ENCODE results near the gene IKZF4.
A peak's percentile ranks its signal among the peaks of the same experiment; 100 is the strongest.
"Not testable (repeated sequence)": the region's sequence is repeated elsewhere in the genome, so short reads cannot be mapped to it uniquely, and the experiment has no call there.

The IKZF4 gene

DNA sequence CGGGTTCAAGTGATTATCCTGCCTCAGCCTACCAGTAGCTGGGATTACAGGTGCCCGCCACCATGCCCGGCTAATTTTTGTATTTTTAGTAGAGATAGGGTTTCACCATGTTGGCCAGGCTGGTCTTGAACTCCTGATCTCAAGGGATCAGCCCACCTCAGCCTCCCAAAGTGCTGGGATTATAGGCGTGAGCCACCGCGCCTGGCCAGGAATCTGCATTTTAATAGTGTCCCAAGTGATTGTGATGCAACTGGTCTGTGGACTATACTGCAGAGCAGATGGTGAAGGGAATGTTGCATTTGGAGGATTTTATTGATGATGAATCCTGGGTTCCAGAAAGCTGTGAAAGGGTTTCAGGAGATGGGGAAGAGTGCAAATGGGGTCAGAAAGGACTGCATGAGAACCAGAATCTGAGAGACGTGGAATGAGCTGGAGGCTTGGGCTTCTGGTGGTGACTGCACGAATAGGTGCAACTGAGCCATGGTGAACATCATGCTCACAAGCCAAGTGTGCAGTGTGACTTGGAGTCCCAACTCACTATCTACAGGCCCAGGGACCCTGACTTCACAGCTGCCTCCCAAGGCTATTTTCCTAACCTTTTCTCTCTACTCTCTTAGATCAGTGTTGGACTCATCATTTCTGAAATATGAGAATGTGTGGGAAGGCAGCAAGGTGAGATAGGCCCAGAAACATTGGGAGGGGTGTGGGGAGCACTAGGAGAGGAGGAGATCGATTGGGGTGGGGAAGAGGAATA is 25.4 kb downstream of the IKZF4 start:
- no peak for TF ChIP-seq EZH2phosphoT487 (IDR thresholded peaks at IDR 0.05; ENCODE audit: borderline replicate concordance, low read length)
- TF ChIP-seq CTCF (IDR thresholded peaks at IDR 0.05; ENCODE audit: low read depth, low read length, poor library complexity, severe bottlenecking): no peak
- H3K9me2 ChIP-seq (replicated peaks; ENCODE audit: control insufficient read depth, low read length): no peaks in the 10 kb centered on the region
- no peak overlapping the region for H3K4me3 ChIP-seq (ENCODE audit: low read length)
- peak overlapping the region; percentile 44 for H3K4me2 ChIP-seq (ENCODE audit: low read length)
- H3F3A ChIP-seq (ENCODE audit: control insufficient read depth, insufficient read depth): peaks cover 49% of the 10 kb centered on the region
- H4K20me1 ChIP-seq (ENCODE audit: control insufficient read depth, insufficient read depth, low read depth, low read length): peaks cover 8% of the 10 kb centered on the region; the same call in 1 of the 2 replicates
- peaks cover 22% of the 10 kb centered on the region for H3K4me1 ChIP-seq (ENCODE audit: control insufficient read depth, low read length)
- peaks cover 24% of the 10 kb centered on the region for H3K79me2 ChIP-seq (ENCODE audit: control insufficient read depth, low read length)
- peaks cover 42% of the 10 kb centered on the region for H3K36me3 ChIP-seq (ENCODE audit: control insufficient read depth, low read length)
- no peaks in the 10 kb centered on the region for H3K27me3 ChIP-seq (ENCODE audit: control insufficient read depth, low read length)
- peak overlapping the region; percentile 55 for H3K27ac ChIP-seq (ENCODE audit: low read depth, low read length)
- H3K9me3 ChIP-seq (ENCODE audit: control insufficient read depth, insufficient read depth, low read length): no peaks in the 10 kb centered on the region

DNA sequence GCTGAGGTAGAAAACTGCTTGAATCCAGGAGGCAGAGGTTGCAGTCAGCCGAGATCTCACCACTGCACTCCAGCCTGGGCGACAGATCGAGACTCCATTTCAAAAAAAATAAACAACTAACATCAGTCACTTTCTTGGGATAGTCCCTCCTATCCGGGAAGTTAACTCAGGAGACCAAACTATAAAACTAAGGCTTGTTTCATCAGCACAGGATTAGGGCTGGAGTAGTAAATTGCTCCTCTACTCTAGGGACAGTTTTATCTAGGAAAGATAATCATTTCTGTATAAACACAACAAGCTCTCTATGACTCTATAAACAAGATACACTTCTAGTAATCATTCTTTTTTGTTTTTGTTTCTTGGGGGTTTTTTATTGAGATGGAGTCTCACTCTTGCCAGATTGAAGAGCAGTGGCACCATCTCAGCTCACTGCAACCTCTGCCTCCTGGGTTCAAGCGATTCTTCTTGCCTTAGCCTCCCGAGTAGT is 32.6 kb downstream of the IKZF4 start:
- Histone ChIP-seq H3K36me3 (ENCODE audit: control insufficient read depth, low read length) (no peaks in the 10 kb centered on the region), H3K27ac (ENCODE audit: low read depth, low read length) (no peak overlapping the region), H3K4me3 (ENCODE audit: low read length) (no peak overlapping the region), H3F3A (ENCODE audit: control insufficient read depth, insufficient read depth) (no peaks in the 10 kb centered on the region), H3K27me3 (ENCODE audit: control insufficient read depth, low read length) (no peaks in the 10 kb centered on the region), H3K4me2 (ENCODE audit: low read length) (no peak overlapping the region), H3K9me2 (replicated peaks; ENCODE audit: control insufficient read depth, low read length) (no peaks in the 10 kb centered on the region), H4K20me1 (ENCODE audit: control insufficient read depth, insufficient read depth, low read depth, low read length) (no peaks in the 10 kb centered on the region), H3K9me3 (ENCODE audit: control insufficient read depth, insufficient read depth, low read length) (no peaks in the 10 kb centered on the region), H3K4me1 (ENCODE audit: control insufficient read depth, low read length) (no peaks in the 10 kb centered on the region), H3K79me2 (ENCODE audit: control insufficient read depth, low read length) (no peaks in the 10 kb centered on the region)
- no peak for TF ChIP-seq EZH2phosphoT487 (IDR thresholded peaks at IDR 0.05; ENCODE audit: borderline replicate concordance, low read length)
- no peak for TF ChIP-seq CTCF (IDR thresholded peaks at IDR 0.05; ENCODE audit: low read depth, low read length, poor library complexity, severe bottlenecking)

DNA sequence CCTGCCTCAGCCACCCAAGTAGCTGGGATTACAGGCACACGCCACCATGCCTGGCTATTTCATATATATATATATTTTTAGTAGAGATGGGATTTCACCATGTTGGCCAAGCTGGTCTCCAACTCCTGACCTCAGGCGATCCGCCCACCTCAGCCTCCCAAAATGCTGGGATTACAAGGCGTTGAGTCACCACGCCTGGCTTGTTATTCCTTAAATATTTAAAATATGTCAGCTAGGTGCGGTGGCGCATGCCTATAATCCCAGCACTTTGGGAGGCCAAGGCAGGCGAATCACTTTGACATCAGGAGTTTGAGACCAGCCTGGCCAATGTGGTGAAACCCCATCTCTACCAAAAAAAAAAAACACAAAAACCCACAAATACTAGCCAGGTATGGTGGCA is 39.1 kb downstream of the IKZF4 start:
- H3K9me3 ChIP-seq (ENCODE audit: control insufficient read depth, insufficient read depth, low read length); H3K27me3 ChIP-seq (ENCODE audit: control insufficient read depth, low read length); H3K4me2 ChIP-seq (ENCODE audit: low read length); H3K4me3 ChIP-seq (ENCODE audit: low read length); H3K27ac ChIP-seq (ENCODE audit: low read depth, low read length); H4K20me1 ChIP-seq (ENCODE audit: control insufficient read depth, insufficient read depth, low read depth, low read length); H3F3A ChIP-seq (ENCODE audit: control insufficient read depth, insufficient read depth); H3K4me1 ChIP-seq (ENCODE audit: control insufficient read depth, low read length); H3K79me2 ChIP-seq (ENCODE audit: control insufficient read depth, low read length); H3K9me2 ChIP-seq (replicated peaks; ENCODE audit: control insufficient read depth, low read length); H3K36me3 ChIP-seq (ENCODE audit: control insufficient read depth, low read length): not testable (repeated sequence)

DNA sequence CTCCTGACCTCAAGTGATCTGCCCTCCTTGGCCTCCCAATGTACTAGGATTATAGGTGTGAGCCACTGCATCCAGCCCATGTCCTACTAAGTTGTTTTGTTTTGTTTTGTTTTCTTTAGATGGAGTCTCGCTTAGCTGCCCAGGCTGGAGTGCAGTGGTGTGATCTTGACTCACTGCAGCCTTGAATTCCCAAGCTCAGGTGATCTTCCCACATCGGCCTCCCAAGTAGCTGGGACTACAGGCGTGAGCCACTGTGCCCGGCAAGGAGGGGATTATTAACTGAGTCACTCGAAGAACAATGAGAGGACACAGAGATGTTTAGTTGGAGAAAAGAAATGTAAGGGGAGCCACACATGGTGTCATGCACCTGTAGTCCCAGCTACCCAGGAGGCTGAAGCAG is 41.1 kb downstream of the IKZF4 start:
- Histone ChIP-seq H3K27me3 (ENCODE audit: control insufficient read depth, low read length) (no peaks in the 10 kb centered on the region), H3K4me2 (ENCODE audit: low read length) (no peak overlapping the region), H3K79me2 (ENCODE audit: control insufficient read depth, low read length) (no peaks in the 10 kb centered on the region), H3K4me1 (ENCODE audit: control insufficient read depth, low read length) (peaks cover 3% of the 10 kb centered on the region; the same call in 1 of the 2 replicates), H3K36me3 (ENCODE audit: control insufficient read depth, low read length) (no peaks in the 10 kb centered on the region), H4K20me1 (ENCODE audit: control insufficient read depth, insufficient read depth, low read depth, low read length) (no peaks in the 10 kb centered on the region), H3K9me3 (ENCODE audit: control insufficient read depth, insufficient read depth, low read length) (no peaks in the 10 kb centered on the region), H3K4me3 (ENCODE audit: low read length) (no peak overlapping the region), H3K27ac (ENCODE audit: low read depth, low read length) (no peak overlapping the region), H3K9me2 (replicated peaks; ENCODE audit: control insufficient read depth, low read length) (no peaks in the 10 kb centered on the region), H3F3A (ENCODE audit: control insufficient read depth, insufficient read depth) (no peaks in the 10 kb centered on the region; the same call in 1 of the 2 replicates)
- TF ChIP-seq CTCF (IDR thresholded peaks at IDR 0.05; ENCODE audit: low read depth, low read length, poor library complexity, severe bottlenecking) (no peak), EZH2phosphoT487 (IDR thresholded peaks at IDR 0.05; ENCODE audit: borderline replicate concordance, low read length) (no peak)

Measured in DOHH2 (cell line).